ENCODE data around the gene TTK. TPM values are rescaled to one million over a fixed set of nuclear protein-coding genes. Genes with fewer than 3 reads are reported as not detected.
"Not testable (repeated sequence)": the region's sequence is repeated elsewhere in the genome, so short reads cannot be mapped to it uniquely, and the experiment has no call there.

TTK gene
- polyA plus RNA-seq, 4 donors = 18.3 to 28.5 (median 20.5) TPM

DNA sequence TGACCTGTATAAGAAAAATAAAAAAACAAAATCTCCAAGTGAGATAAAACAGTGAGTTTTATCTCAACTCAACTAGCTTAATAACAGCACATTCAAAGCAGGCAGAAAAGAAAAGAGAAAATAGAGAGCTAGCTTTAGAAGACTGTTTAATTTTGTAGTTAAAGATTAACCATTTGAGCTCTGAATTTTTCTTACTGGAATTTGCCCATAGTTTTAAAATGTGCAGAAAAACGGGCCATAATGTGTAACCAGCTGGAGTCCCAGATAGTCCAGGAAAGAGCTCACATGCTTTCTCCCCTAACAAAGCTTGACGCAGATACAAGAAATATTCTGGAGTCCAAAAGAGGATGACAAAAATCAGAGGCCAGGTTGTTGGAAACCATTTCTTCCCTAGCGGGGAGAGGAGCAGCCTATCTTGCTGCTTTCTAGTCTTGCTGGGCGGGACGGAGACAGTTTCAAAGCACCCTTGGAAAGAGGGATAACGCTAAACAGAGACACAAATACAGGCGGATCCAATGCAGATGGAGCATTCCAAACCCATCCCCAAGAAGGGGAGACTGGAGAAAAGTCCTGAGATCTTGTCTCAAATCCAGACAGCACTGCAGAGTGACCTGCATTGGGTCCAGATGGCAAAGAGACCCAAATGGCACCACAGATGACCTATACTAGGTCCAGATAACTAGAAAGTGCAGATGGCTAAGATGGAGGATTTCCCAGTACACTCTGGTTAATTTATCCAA is 16.1 kb downstream of the TTK start:
- no peak for DNase-seq (ENCODE audit: low read depth in 4 of 4, low spot score in 3 of 4)

DNA sequence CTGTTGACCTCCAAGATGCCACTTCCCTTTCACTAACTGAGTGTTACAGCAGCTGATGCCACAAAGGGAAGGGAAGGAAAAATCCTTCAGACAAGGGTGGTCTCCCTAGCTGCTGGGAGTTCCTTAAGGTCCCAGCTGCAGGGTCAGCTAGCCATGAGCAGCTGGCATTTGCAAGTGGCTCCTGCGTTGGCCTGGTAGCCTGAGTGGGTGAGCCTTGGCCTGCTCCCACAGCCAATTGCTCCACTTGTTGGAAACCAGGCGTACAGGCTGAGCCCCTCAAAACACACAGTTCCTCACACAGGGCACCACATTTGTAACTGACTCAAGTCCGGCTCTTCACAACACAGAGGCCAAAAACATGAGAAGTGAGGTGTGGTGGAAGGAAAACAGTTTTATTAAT is 16.7 kb downstream of the TTK start:
- no peak for DNase-seq (ENCODE audit: low read depth in 4 of 4, low spot score in 3 of 4)

DNA sequence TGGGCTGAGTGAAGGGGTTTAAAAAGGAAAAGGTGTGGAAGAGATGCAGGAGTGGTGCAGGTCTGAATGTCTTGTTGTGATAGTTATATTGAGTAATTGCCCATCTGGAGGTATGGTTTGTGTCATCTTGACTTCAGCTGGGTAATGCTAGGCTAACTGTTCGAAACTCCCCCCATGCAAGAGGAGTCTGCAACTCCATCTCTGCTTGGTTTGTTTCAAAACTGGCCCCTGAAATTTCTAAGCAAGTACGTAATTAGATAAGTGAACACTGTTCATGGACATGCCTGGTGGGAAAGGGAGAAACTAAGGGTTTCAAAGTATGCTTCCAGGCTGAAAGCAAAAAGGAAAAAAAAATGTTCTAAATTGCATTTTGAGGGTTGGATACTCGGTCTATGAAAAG is 17.1 kb downstream of the TTK start:
- no peak for DNase-seq (ENCODE audit: low read depth in 4 of 4, low spot score in 3 of 4)

DNA sequence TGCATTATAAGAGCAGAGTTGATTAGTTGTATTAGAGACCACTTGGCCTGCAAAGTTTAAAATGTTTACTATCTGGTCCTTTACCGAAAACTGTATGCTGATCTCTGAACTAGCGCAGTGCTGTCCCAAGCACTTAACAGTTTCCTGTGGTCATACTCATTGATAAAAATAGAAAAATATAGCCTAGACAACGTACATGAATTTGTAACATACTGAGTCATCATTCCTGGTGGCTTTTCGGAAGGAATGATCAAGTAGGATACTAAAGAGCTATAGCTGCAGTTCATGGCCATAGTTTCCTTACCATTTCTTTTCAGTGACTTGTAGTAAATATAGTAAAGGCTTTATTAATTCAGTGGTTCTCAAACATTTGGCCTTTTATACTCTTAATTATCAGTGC is 18.4 kb downstream of the TTK start:
- DNase-seq (ENCODE audit: low read depth in 4 of 4, low spot score in 3 of 4) = no peak

DNA sequence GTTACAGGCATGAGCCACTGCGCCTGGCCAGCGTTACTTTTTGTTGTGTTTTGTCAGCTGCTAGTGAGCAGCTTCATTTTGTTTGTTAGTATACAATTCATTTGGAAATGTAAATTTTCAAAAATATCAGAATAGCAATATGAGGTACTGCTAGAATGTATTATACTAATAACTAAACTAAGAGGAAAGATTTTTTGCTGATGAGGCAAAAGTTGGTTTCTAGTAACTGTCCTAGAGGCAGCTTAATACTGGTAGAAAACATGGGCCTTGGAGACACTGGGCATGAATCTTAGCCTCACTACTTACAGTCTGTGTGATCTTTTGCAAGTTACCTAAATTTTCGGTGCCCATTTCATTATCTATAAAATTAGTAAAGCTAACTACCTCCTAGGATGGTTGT is 24.1 kb downstream of the TTK start:
- no peak for DNase-seq (ENCODE audit: low read depth in 4 of 4, low spot score in 3 of 4)

DNA sequence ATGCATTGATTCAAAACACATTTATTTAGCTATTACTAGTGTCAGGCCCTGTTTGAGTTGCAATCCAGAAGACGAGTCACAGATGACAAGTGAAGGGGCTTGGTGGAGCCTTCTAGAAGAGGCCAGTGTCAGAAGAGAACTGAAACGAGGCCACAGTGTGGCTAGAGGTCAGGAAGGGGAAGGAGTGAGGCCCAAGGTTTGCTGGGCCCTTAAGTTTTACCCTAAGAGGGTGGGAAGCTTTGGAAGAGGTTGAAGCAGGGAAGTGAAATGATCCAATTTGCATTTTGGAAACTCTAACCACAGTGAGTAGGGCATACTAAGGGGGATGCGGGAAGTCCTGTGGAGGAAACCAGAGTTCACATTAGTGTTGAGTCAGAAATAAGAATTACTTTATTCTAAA is 25.0 kb downstream of the TTK start:
- no peak for DNase-seq (ENCODE audit: low read depth in 4 of 4, low spot score in 3 of 4)

DNA sequence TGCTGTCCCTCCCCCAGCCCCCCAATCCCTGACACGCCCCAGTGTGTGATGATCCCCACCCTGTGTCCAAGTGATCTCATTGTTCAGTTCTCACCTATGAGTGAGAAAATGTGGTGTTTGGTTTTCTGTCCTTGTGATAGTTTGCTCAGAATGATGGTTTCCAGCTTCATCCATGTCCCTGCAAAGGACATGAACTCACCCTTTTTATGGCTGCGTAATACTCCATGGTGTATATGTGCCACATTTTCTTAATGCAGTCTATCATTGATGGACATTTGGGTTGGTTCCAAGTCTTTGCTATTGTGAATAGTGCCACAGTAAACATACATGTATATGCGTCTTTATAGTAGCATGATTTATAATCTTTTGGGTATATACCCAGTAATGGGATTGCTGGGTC is 43.8 kb downstream of the TTK start:
- not testable (repeated sequence) for DNase-seq (ENCODE audit: low read depth in 4 of 4, low spot score in 3 of 4)

DNA sequence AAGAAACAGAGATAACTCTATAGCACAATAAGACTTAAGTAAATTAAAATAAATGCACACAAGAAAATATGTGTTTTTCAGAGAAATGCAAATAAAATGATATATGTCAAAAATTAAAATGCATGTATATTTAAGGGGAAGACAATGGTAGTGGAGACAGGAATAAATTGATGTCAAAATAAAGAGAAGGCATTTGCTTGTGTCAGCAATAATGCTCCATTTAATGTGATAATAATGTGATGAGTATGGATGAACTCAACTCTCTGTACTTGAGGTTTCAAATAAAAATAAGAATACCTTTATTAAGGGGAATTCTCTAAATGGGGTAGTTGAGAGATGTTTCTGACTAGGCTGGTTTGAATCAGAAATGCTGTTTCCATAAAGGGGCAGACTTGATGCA is 56.3 kb downstream of the TTK start:
- DNase-seq (ENCODE audit: low read depth in 4 of 4, low spot score in 3 of 4) = no peak

DNA sequence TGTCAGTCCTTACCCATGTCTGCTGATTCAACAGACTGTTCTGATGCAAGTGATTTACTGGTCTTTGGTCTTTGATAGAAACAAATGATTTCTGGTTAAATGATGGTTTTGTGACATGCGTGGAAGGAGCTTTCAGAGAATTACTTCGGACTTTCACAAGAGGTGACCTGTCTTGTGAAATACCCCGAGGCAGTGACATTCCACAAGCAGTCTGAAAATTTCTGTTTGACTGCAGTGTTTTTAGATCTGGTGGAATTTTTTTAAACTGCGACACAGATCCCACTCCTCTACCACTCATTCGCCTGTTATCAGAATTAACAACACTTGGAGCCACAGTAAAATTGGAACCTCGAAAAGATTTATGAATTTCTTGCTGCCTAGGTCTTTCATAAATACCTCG is 63.7 kb downstream of the TTK start:
- DNase-seq (ENCODE audit: low read depth in 4 of 4, low spot score in 3 of 4) = not testable (repeated sequence)

DNA sequence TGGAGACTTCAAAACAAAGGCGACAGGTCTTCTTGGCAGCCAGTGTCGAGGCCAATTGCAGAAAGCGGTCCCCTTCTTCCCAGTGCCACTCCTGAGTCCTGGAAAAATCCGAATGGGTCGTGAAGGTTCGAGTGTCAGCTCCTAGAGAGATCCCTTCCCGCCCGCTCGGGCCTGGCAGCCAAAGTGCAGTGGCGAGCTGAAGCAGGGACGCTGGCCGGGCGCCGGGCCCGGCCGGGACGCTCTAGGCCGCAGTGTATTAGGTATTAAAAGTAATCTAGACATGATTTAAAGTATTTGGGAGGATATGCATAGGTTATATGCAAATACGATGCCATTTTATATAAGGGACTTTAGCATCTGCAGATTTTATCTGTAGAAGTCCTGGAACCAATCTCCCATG is 66.0 kb downstream of the TTK start:
- not testable (repeated sequence) for DNase-seq (ENCODE audit: low read depth in 4 of 4, low spot score in 3 of 4)

DNA sequence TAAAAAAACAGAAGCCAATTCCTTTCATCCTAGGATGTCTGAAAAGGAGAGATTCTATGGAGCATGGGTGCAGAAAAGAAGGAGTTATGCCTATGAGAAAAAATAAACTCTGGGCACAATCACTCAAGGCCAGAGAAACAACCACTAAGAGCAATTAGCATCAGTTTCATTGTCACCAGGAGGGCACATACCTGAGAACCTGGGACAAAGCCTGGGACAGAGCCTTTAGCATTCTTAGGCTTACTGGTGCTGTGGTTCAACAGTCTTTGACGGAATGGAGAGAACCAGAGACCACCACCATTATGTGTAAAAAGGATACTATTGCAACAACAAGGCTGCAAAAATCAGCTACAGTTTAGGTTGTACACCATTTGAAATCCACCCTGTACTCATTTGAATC is 72.6 kb downstream of the TTK start:
- no peak for DNase-seq (ENCODE audit: low read depth in 4 of 4, low spot score in 3 of 4)

DNA sequence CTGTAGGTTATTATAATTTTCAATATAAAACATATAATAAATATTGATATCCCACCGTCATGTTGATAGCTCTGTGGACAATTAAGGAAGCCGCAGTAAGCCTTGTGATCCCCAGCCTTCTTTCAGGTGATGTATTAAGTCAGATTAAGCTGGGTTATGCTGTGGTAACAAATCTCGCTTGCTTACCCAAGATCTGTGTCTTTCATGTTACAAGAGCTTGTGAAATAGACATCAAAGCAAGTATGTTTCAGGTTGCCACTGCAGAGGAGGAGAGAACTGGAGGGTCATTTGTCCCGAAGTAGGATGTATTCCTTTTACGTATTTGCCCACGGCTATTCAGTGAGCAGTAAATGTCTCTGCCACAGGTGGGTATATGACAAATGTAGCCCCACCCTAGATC is 84.2 kb downstream of the TTK start:
- DNase-seq (ENCODE audit: low read depth in 4 of 4, low spot score in 3 of 4) = no peak

DNA sequence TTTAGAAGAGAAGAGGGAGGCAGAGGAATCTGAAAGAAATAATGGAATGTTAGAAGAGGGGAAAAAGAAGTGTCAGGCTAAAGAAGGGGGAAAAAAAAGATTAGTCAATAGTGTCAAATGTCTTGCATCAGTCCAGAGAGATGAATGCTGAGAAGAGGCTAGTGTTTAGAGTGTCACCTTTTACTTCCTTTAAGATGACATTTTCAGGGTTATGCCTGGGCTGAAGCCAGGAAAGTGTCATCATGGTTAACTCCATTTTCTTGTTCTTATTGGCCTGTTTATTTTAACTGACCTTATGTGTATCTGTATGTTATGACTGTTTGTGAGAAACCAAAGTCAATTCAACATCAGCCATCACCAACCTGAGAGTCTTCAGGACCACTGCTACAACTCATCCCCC is 87.1 kb downstream of the TTK start:
- DNase-seq (ENCODE audit: low read depth in 4 of 4, low spot score in 3 of 4) = no peak

Other genes with a start within 250 kb of the TTK start
- 1 to 10 TPM; 3.2 to 8.0 (median 4.1) TPM for gene ELOVL4, start 57.1 kb upstream of the TTK start, polyA plus RNA-seq (ENCODE audit: insufficient read length in 4 of 4)
- gene BCKDHB, start 102.0 kb downstream of the TTK start, polyA plus RNA-seq (ENCODE audit: insufficient read length in 4 of 4) = 10 to 100 TPM; 22.6 to 37.5 (median 29.8) TPM

Data from left renal pelvis (tissue), 4 donors.